ENCODE data around the gene ADAMTS7. TPM values are rescaled to one million over a fixed set of nuclear protein-coding genes. Genes with fewer than 3 reads are reported as not detected.

ADAMTS7 gene
- total and polyA plus RNA-seq, 12 donors: 3.5 to 47.0 (median 17.9) TPM

GRCh38 chr15:78838489-78838888 is 27.2 kb upstream of the ADAMTS7 start:
- Histone ChIP-seq H3K27me3 (no peaks in the 10 kb centered on the region), H3K9me3 (no peaks in the 10 kb centered on the region), H3K36me3 (no peaks in the 10 kb centered on the region), H3K4me1 (no peaks in the 10 kb centered on the region), H3K27ac (no peak overlapping the region), H3K4me3 (no peak overlapping the region)
- intact Hi-C loops (cut with DNase I): no loop called here
- WGBS, 2 donors: 75 to 83% methylated on average over 3 of the region's 3 CpGs
- ATAC-seq (peak in 1 of 8 donors; percentile 68), DNase-seq (no peak)
- TF ChIP-seq, protein P1, sequence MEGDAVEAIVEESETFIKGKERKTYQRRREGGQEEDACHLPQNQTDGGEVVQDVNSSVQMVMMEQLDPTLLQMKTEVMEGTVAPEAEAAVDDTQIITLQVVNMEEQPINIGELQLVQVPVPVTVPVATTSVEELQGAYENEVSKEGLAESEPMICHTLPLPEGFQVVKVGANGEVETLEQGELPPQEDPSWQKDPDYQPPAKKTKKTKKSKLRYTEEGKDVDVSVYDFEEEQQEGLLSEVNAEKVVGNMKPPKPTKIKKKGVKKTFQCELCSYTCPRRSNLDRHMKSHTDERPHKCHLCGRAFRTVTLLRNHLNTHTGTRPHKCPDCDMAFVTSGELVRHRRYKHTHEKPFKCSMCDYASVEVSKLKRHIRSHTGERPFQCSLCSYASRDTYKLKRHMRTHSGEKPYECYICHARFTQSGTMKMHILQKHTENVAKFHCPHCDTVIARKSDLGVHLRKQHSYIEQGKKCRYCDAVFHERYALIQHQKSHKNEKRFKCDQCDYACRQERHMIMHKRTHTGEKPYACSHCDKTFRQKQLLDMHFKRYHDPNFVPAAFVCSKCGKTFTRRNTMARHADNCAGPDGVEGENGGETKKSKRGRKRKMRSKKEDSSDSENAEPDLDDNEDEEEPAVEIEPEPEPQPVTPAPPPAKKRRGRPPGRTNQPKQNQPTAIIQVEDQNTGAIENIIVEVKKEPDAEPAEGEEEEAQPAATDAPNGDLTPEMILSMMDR (IDR thresholded peaks at IDR 0.05): no peak

- TF ChIP-seq, protein P1 (IDR thresholded peaks at IDR 0.05): no peak
- intact Hi-C loops (cut with DNase I): no loop called here
- H3K27me3 ChIP-seq: no peaks in the 10 kb centered on the region
- H3K4me1 ChIP-seq: peaks cover 0 to 5% (median 0%) of the 10 kb centered on the region in 9 donors
- DNase-seq (no peak), ATAC-seq (no peak)
- 91 to 95% methylated on average over 8 of the region's 8 CpGs for WGBS, 2 donors
- H3K4me3 ChIP-seq: no peak overlapping the region
- no peak overlapping the region for H3K27ac ChIP-seq
- H3K36me3 ChIP-seq: no peaks in the 10 kb centered on the region
- H3K9me3 ChIP-seq: no peaks in the 10 kb centered on the region
Observed at GRCh38 chr15:78837543-78837942, 26.3 kb upstream of the ADAMTS7 start.

- no peak overlapping the region for H3K27ac ChIP-seq
- intact Hi-C loops (cut with DNase I): no loop called here
- 48 to 75% methylated on average over 2 of the region's 2 CpGs for WGBS, 2 donors
- H3K36me3 ChIP-seq: no peaks in the 10 kb centered on the region
- H3K4me1 ChIP-seq: peaks cover 0 to 9% (median 0%) of the 10 kb centered on the region in 9 donors
- no peak overlapping the region for H3K4me3 ChIP-seq
- no peaks in the 10 kb centered on the region for H3K9me3 ChIP-seq
- ATAC-seq (no peak), DNase-seq (no peak)
- H3K27me3 ChIP-seq: no peaks in the 10 kb centered on the region
- TF ChIP-seq, protein P1 (IDR thresholded peaks at IDR 0.05): no peak
Observed at GRCh38 chr15:78837131-78837530, 25.9 kb upstream of the ADAMTS7 start.

- Histone ChIP-seq H3K9me3 (no peaks in the 10 kb centered on the region), H3K27ac (no peak overlapping the region), H3K4me1 (peaks cover 0 to 14% (median 0%) of the 10 kb centered on the region in 9 donors), H3K4me3 (no peak overlapping the region), H3K36me3 (no peaks in the 10 kb centered on the region), H3K27me3 (peaks cover 0 to 6% (median 0%) of the 10 kb centered on the region in 7 donors)
- intact Hi-C loops (cut with DNase I): no loop called here
- DNase-seq: no peak
- TF ChIP-seq, protein P1 (IDR thresholded peaks at IDR 0.05): no peak
- WGBS, 2 donors: 95 to 100% methylated on average over 1 of the region's 1 CpG
- ATAC-seq: no peak
Observed at GRCh38 chr15:78836333-78836732, 25.1 kb upstream of the ADAMTS7 start.
